GM23248 (cell line): ENCODE results near the gene ZNF500. TPM values are rescaled to one million over a fixed set of nuclear protein-coding genes. Genes with fewer than 3 reads are reported as not detected.

ENCODE experiments used
- DNase-seq: peaks from one replicate; pipeline ENCODE4 v3.0.0-alpha.2; 2015
- H2AFZ ChIP-seq: fragments of 200-600 bp; sonication (generic); 2 replicates; pipeline ENCODE4 v1.6.1; 2016; ENCODE audit warnings: antibody characterized with exemption
- H3F3A ChIP-seq: fragments of 200-600 bp; sonication (generic); 2 replicates; pipeline ENCODE4 v1.6.1; 2016; ENCODE audit warnings: mild to moderate bottlenecking, antibody characterized with exemption, mixed run types; ENCODE audit not compliant: insufficient read depth
- H3K27ac ChIP-seq: fragments of 200-600 bp; sonication (generic); 2 replicates; pipeline ENCODE4 v1.5.1; 2016; ENCODE audit warnings: mild to moderate bottlenecking
- H3K27me3 ChIP-seq: fragments of 200-600 bp; sonication (generic); replicated peaks from 2 replicates; pipeline ENCODE4 v1.6.1; 2016; ENCODE audit warnings: mild to moderate bottlenecking; ENCODE audit not compliant: insufficient read depth
- H3K36me3 ChIP-seq: fragments of 200-600 bp; sonication (generic); 2 replicates; pipeline ENCODE4 v1.6.1; 2016; ENCODE audit warnings: low read depth, mild to moderate bottlenecking
- H3K4me1 ChIP-seq: fragments of 200-600 bp; sonication (generic); 2 replicates; pipeline ENCODE4 v1.6.1; 2016; ENCODE audit warnings: mild to moderate bottlenecking; ENCODE audit not compliant: insufficient read depth
- H3K4me2 ChIP-seq: fragments of 200-600 bp; sonication (generic); one replicate; pipeline ENCODE4 v1.6.1; 2016; ENCODE audit warnings: mild to moderate bottlenecking; ENCODE audit not compliant: unreplicated experiment
- H3K4me3 ChIP-seq: fragments of 200-600 bp; sonication (generic); 2 replicates; pipeline ENCODE4 v1.5.1; 2016; ENCODE audit warnings: mild to moderate bottlenecking
- H3K79me2 ChIP-seq: fragments of 200-600 bp; sonication (generic); 2 replicates; pipeline ENCODE4 v1.6.1; 2016; ENCODE audit warnings: mild to moderate bottlenecking; ENCODE audit not compliant: insufficient read depth
- H3K9ac ChIP-seq: fragments of 200-600 bp; sonication (generic); 2 replicates; pipeline ENCODE4 v1.6.1; 2016; ENCODE audit warnings: mild to moderate bottlenecking
- H3K9me2 ChIP-seq: fragments of 200-600 bp; sonication (generic); 2 replicates; pipeline ENCODE4 v1.6.1; 2016; ENCODE audit warnings: mixed run types, mild to moderate bottlenecking, moderate library complexity; ENCODE audit not compliant: insufficient read depth
- H3K9me3 ChIP-seq: fragments of 200-600 bp; sonication (generic); one replicate; pipeline ENCODE4 v1.6.1; 2017; ENCODE audit warnings: low read depth
- H4K20me1 ChIP-seq: fragments of 200-600 bp; sonication (generic); 2 replicates; pipeline ENCODE4 v1.6.0; 2016; ENCODE audit not compliant: insufficient read depth
- EZH2 ChIP-seq: fragments of 200-600 bp; sonication (generic); IDR thresholded peaks from 2 replicates; pipeline ENCODE4 v1.6.1; 2018; ENCODE audit warnings: antibody characterized with exemption, mild to moderate bottlenecking; ENCODE audit not compliant: insufficient read depth, poor library complexity, severe bottlenecking
- EZH2phosphoT487 ChIP-seq: fragments of 200-600 bp; sonication (generic); IDR thresholded peaks from 2 replicates; pipeline ENCODE4 v1.6.1; 2018; ENCODE audit warnings: antibody characterized with exemption, moderate library complexity, mild to moderate bottlenecking, low read depth; ENCODE audit not compliant: insufficient read depth
- WGBS, 2 experiments: methylation state at CpG; one replicate each; pipeline ENCODE4 v1.1.6; 2015 to 2017; ENCODE audit warnings: low lambda C conversion rate in 2 of 2, low coverage in 1 of 2; ENCODE audit errors: missing lambda C conversion rate in 2 of 2; 5-methylcytosine and 5-hydroxymethylcytosine counted together
- in situ Hi-C: fragments of 300-500 bp; cut with MboI; formaldehyde crosslinking; loops from 2 replicates; pipeline ENCODE4 v1.15.0; 2020
- polyA plus RNA-seq: library from polyadenylated mRNA; unstranded; fragments of >200 nt; fragmentation: Nextera tagmentation; extraction: Ambion mirVana; gene quantifications from 2 replicates; pipeline ENCODE4 v1.2.1, GENCODE V29; 2016
- total RNA-seq: library from RNA; depleted of rRNA; stranded (reverse); fragments of >200 nt; shearing (Covaris generic); gene quantifications from 2 replicates; pipeline ENCODE4 v1.2.3, GENCODE V29; 2014

The ZNF500 gene
- total and polyA plus RNA-seq, 2 experiments from 2014 or later, result 7.4 to 12.3 TPM

GRCh38 chr16:4803898-4804762 lies 37.2 kb upstream of the ZNF500 start:
- Histone ChIP-seq H3K4me1 (no peaks in the 10 kb centered on the region; the same call in none of the 2 replicates), H3K9me3 (no peaks in the 10 kb centered on the region), H3K9ac (no peak overlapping the region), H3F3A (peaks cover 9% of the 10 kb centered on the region; the same call in 1 of the 2 replicates), H3K79me2 (no peaks in the 10 kb centered on the region), H3K4me3 (no peak overlapping the region), H3K4me2 (no peak overlapping the region), H3K9me2 (no peaks in the 10 kb centered on the region), H3K27ac (no peak overlapping the region), H3K36me3 (peaks cover 3% of the 10 kb centered on the region; the same call in 1 of the 2 replicates), H2AFZ (no peak overlapping the region), H4K20me1 (no peaks in the 10 kb centered on the region), H3K27me3 (no peaks in the 10 kb centered on the region)
- no peak for DNase-seq
- in situ Hi-C loops, result no loop called here
- WGBS, 2 experiments, result 84 to 90% methylated on average over 26 of the region's 26 CpGs
- TF ChIP-seq EZH2 (no peak), EZH2phosphoT487 (no peak)

DNA sequence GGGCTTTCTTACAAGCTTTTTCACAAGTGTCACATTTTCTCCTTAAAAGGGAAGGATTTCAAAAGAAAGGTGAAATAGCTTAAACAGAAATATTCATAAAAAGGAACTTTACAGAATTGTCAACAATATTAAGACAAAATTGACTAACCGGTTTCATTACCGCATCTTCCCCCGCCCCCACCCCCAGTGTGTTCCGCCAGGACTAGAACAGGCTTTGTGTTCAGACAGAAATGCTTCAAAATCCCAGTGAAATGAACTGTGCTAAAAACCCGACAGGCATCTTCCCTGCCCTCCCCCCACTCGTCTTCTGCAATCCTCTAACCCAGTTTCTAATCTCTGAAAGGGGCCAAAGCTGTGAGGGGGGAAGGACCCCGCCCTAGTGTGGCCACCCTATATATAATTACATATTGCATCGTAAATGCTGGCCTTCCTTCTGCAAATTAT lies 36.5 kb upstream of the ZNF500 start:
- Histone ChIP-seq H2AFZ (peak overlapping the region; percentile 86), H3K9ac (peak overlapping the region; percentile 78), H3K27ac (peak overlapping the region; percentile 61)

GRCh38 chr16:4802659-4803287 lies 35.8 kb upstream of the ZNF500 start:
- H3K27ac ChIP-seq, result peak overlapping the region; percentile 61
- peak overlapping the region; percentile 78 for H3K9ac ChIP-seq
- no peaks in the 10 kb centered on the region for H3K9me3 ChIP-seq
- H3K27me3 ChIP-seq, result no peaks in the 10 kb centered on the region
- H3F3A ChIP-seq, result peaks cover 5% of the 10 kb centered on the region; the same call in 1 of the 2 replicates
- peak overlapping the region; percentile 83 for H3K4me3 ChIP-seq
- no peaks in the 10 kb centered on the region for H3K36me3 ChIP-seq
- peak overlapping the region; percentile 86 for H2AFZ ChIP-seq
- peak overlapping the region; percentile 85 for H3K4me2 ChIP-seq
- H4K20me1 ChIP-seq, result no peaks in the 10 kb centered on the region
- TF ChIP-seq EZH2 (no peak), EZH2phosphoT487 (no peak)
- no peaks in the 10 kb centered on the region for H3K9me2 ChIP-seq
- no peaks in the 10 kb centered on the region; the same call in none of the 2 replicates for H3K4me1 ChIP-seq
- no peaks in the 10 kb centered on the region for H3K79me2 ChIP-seq
- DNase-seq, result peak; percentile 97
- in situ Hi-C loops, result no loop called here
- WGBS, 2 experiments, result 1 to 2% methylated on average over 56 to 57 of the region's 59 CpGs

More for the DNA sequence above, 36.5 kb upstream of the ZNF500 start:
- TF ChIP-seq EZH2, result no peak
- TF ChIP-seq EZH2phosphoT487, result no peak
- Histone ChIP-seq H3F3A (peaks cover 5% of the 10 kb centered on the region; the same call in 1 of the 2 replicates), H3K4me3 (peak overlapping the region; percentile 83), H4K20me1 (no peaks in the 10 kb centered on the region), H3K36me3 (no peaks in the 10 kb centered on the region), H3K4me1 (no peaks in the 10 kb centered on the region; the same call in none of the 2 replicates), H3K9me2 (no peaks in the 10 kb centered on the region), H3K27me3 (no peaks in the 10 kb centered on the region), H3K9me3 (no peaks in the 10 kb centered on the region), H3K79me2 (no peaks in the 10 kb centered on the region), H3K4me2 (peak overlapping the region; percentile 85)
- in situ Hi-C loops, result no loop called here
- 47 to 50% methylated on average over 8 of the region's 8 CpGs for WGBS, 2 experiments
- peak; percentile 9 for DNase-seq

DNA sequence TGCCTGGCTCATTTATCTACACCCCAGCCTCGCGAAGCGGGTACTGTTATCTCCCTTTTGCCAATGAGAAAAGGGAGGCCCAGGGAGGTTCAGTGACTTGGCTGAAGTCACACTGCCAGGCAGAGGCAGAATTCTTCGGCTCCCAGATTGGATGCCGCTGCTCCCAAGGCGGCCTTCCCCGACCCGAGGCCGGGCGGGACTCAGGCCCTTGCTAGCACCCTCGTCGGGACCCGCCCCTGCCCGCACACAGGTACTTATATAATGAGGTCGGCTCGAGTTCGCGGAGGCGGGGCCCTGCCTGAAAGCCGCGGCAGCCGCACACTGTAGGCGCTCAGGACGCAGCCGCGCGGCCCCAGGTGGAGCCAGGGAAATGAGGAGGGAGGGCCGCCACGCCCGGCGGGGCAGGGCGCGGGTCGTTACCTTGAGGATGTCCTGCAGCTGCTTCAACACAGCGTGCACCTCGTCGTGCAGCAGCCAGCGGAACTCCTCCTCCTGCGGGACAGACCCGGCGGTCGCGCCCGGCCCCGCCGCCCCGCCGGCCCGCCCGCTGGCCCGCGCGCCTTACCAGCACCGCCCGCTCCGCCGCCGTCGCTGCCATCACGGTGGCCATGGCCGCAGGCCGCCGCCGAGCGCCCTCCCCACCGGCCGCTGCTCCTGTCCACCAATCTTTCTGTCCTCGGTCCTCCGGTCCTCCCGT lies 35.1 kb upstream of the ZNF500 start, which contains the start of gene ROGDI:
Gene ROGDI (minus strand): TSS at position 672 of the 697 bp plus-strand sequence. CDS start 62 bp downstream, at position 610.
- no peaks in the 10 kb centered on the region for H3K9me2 ChIP-seq
- H3K79me2 ChIP-seq, result no peaks in the 10 kb centered on the region
- H3K4me1 ChIP-seq, result no peaks in the 10 kb centered on the region; the same call in none of the 2 replicates
- peak within 1 kb of the TSS; percentile 61 for H3K27ac ChIP-seq
- peak; percentile 64 for DNase-seq
- peak within 1 kb of the TSS; percentile 85 for H3K4me2 ChIP-seq
- H3F3A ChIP-seq, result peaks cover 5% of the 10 kb centered on the region; the same call in 1 of the 2 replicates
- peak within 1 kb of the TSS; percentile 83 for H3K4me3 ChIP-seq
- H3K9me3 ChIP-seq, result no peaks in the 10 kb centered on the region
- peak within 1 kb of the TSS; percentile 78 for H3K9ac ChIP-seq
- 1 to 2% methylated on average over 36 of the region's 70 CpGs for WGBS, 2 experiments
- TF ChIP-seq EZH2phosphoT487 (no peak), EZH2 (no peak)
- H4K20me1 ChIP-seq, result no peaks in the 10 kb centered on the region
- in situ Hi-C loops, result no loop called here
- H3K36me3 ChIP-seq, result no peaks in the 10 kb centered on the region
- peak within 1 kb of the TSS; percentile 86 for H2AFZ ChIP-seq
- no peaks in the 10 kb centered on the region for H3K27me3 ChIP-seq
